Measurements from ENCODE around the gene NHP2.
A peak's percentile ranks its signal among the peaks of the same experiment; 100 is the strongest.
"Not testable (repeated sequence)": the region's sequence is repeated elsewhere in the genome, so short reads cannot be mapped to it uniquely, and the experiment has no call there.

Gene NHP2

GRCh38 chr5:178170455-178170854, 16.8 kb upstream of the NHP2 start:
- DNase-seq, result no peak

DNA sequence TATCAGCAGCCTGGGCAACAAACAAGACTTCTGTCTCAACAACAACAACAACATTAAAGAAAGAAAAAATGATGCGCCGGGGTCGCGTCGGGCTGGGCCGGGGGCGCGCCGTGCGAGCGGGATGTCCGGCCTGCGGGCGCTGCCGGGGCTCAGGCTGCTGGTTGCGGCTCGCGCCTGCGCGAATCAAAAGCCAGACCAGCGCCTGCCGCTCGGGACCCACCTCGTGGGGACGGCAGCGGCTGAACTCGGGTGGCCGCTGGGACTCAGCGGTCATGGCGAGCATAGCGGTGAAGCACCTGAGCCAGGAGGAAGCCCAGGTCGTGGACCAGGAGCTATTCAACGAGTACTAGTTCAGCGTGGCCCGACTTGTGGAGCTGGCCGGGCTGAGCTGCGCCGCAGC, 11.9 kb upstream of the NHP2 start:
- DNase-seq, result no peak

GRCh38 chr5:178163772-178164735, 10.4 kb upstream of the NHP2 start:
- DNase-seq, result peak; percentile 63 to 68

DNA sequence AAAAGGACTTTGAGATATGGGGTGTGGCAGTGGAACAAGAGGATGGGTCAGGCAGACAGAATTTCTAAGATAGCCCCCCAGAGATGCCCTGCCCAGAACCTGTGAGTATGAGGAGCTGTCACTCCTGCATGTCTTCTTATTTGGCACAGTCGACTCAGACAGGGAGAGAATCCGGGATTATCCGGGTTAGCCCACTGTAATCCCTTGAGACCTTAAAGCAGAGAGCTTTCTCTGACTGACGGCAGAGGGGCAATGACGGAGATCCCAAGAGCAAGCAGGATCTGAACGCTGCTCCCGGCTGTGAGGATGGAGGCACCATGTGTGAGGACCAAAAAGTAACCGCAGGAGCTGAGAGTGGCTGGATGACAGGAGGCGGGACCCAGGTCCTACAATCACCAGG, 8.8 kb upstream of the NHP2 start:
- DNase-seq, result no peak

- DNase-seq, result no peak
Observed at GRCh38 chr5:178160176-178160575, 6.5 kb upstream of the NHP2 start.

DNA sequence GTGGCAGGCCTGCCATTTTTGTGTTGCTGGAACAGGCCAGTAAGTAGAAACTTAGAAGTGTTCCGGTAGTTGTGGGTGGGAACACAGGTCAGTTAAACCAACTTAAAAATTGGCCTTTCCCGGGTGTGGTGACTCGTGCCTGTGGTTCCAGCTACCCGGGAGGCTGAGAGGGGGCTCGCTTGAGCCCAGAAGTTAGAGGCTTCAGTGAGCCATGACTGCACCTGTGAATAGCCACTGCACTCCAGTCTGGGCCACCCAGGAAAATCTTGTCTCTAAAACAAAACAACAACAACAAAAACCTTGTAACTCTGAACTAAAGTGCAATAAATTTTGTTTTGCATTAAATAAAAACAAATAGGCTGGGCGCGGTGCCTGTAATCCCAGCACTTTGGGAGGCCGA, 1.4 kb upstream of the NHP2 start:
- DNase-seq, result no peak

- no peak for DNase-seq
Observed at GRCh38 chr5:178152491-178153444, 917 bp downstream of the NHP2 start.

- no peak for DNase-seq
Observed at GRCh38 chr5:178150977-178151734, 2.5 kb downstream of the NHP2 start.

DNA sequence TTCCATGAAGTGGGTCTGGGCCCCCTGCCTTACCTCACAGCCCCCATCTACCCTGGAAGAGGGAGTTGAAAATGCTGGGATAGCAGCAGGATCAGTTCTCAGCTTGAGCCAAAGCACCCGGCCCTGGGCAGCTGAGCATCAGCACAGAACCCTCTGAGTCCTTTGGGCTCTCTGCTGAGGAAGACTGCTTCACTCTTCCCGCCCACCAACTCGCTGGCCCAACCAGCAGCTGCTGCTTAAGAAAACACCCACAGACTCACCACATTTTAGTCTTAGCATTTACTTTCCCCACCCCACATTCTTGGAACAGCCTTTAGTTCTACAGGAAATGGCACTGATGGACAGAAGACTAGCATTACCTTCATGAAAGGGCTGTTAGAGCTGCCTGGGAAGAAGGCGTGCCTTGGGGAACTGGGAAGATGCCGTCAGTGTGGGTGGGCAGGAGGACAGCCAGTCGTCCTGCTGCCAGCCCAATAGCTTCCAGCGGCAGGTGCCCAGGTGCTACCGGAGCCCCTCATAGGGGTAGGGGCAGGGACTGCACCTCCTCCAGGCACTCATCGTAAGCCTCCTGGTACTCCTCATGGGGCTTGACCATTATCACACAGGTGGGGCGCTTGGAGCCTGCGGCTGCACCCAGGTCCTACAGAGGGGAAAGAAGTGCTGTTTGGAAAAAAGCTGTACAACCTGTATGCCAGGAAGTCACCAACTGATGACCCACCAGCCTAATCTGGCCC, 4.3 kb downstream of the NHP2 start:
- no peak for DNase-seq

GRCh38 chr5:178147406-178147805, 6.3 kb downstream of the NHP2 start:
- no peak for DNase-seq

GRCh38 chr5:178145965-178146820, 7.5 kb downstream of the NHP2 start:
- no peak for DNase-seq

DNA sequence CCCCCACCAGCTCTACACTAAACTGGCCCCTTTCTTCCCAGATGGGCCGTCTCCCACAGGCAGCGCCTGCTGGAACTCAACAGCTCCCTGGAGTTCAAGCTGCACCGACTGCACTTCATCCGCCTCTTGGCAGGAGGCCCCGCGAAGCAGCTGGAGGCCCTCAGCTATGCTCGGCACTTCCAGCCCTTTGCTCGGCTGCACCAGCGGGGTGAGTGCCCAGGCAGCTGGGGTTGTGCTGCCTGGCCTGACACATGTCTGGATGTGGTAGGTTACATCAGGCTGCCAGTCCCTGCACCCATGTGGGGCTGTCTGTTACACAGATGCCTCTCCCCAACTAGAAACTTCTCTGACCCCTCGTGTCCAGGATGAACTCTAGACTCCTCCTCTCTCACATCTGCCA, 9.8 kb downstream of the NHP2 start:
- DNase-seq, result no peak

GRCh38 chr5:178143246-178143645, 10.4 kb downstream of the NHP2 start:
- DNase-seq, result no peak

- no peak for DNase-seq
Observed at GRCh38 chr5:178142642-178143041, 11.0 kb downstream of the NHP2 start.

- DNase-seq, result no peak
Observed at GRCh38 chr5:178141550-178141949, 12.1 kb downstream of the NHP2 start.

DNA sequence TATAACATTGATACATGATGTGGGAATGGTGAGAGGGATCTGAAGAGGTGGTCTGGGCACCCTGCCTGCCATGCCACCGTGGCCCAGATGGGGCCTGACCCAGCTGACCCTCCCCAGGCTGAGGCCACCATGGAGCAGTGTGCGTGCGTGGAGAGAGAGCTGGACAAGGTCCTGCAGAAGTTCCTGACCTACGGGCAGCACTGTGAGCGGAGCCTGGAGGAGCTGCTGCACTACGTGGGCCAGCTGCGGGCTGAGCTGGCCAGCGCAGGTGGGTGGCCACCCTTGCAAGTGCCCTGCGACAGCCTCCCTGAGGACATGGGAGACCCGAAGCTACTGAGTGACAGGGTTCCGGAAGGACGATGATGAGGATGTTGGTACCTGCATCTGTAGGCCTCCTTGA, 15.7 kb downstream of the NHP2 start:
- no peak for DNase-seq

GRCh38 chr5:178136990-178137389, 16.7 kb downstream of the NHP2 start:
- DNase-seq, result no peak

GRCh38 chr5:178131446-178131996, 22.2 kb downstream of the NHP2 start:
- DNase-seq, result no peak

DNA sequence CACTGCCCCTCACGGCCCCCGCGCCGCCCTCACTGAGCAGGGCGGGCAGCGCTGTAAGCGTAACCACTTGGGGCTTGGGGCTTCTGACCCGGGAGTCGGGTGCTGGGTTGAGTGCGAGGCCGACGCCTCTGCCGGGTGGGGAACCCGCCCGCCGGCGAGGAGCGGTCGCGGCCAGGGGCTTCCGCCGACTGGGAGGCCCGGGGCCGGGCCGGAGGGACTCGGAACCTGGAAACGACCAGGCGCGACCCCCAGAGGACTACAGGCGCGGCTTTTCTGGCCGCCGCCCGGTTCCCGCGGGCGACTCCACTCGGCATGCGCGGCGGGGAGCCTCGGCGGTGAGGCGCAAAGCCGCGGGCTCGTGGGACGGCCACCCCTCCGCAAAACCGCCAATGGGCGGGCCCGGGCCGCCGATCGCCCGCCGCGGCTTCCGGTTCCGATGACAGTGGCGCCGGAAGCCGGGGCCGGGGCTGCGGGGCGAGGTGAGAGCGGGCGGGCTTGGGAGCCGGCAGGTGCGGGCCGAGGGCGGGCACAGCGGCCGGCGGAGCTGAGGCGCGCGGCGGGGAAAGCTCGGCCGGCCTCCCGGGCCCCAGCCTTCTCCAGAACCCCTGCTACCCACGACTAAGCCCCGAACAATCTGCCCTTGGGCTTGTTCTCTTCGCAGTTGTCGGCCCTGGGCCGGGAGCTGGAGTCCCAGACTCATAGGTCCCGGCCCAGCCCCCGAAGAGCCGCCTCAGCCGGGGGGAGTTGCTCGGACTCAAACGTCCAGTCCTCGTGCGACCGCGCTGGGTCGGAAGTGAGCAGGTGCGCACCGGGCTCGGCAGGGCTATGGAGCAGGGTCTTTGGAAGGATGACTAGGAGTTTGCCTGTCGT, 22.9 kb downstream of the NHP2 start, which contains the start of gene RMND5B:
RMND5B (plus strand) TSS at position 439 of the 870 bp plus-strand sequence. CDS start 7,106 bp downstream, outside the sequence.
- peak; percentile 68 to 72 for DNase-seq

GRCh38 chr5:178130234-178130575, 23.5 kb downstream of the NHP2 start:
- DNase-seq, result not testable (repeated sequence)
